Nephron progenitor cell (in vitro differentiated cells): ENCODE results near the gene CLDN12.

ENCODE experiments used
- DNase-seq: peaks from one replicate; pipeline ENCODE4 v3.0.0; 2021
- H3K27ac Mint-ChIP-seq: 2 replicates; pipeline ENCODE4 v1.8.0; 2021; ENCODE audit warnings: mild to moderate bottlenecking, moderate library complexity, mixed read lengths
- H3K27me3 Mint-ChIP-seq: 2 replicates; pipeline ENCODE4 v1.8.0; 2021; ENCODE audit warnings: mild to moderate bottlenecking, low read depth, mixed read lengths; ENCODE audit not compliant: poor library complexity
- H3K36me3 Mint-ChIP-seq: 2 replicates; pipeline ENCODE4 v1.8.0; 2021; ENCODE audit warnings: low read depth, mixed read lengths
- H3K4me1 Mint-ChIP-seq: 2 replicates; pipeline ENCODE4 v1.8.0; 2021; ENCODE audit warnings: mixed read lengths
- H3K4me3 Mint-ChIP-seq: 2 replicates; pipeline ENCODE4 v1.8.0; 2021; ENCODE audit warnings: mild to moderate bottlenecking, moderate library complexity, mixed read lengths
- H3K9me3 Mint-ChIP-seq: 2 replicates; pipeline ENCODE4 v1.8.0; 2021; ENCODE audit warnings: mild to moderate bottlenecking, moderate library complexity, mixed read lengths
- CTCF ChIP-seq: fragments of 200-600 bp; sonication (generic); IDR thresholded peaks from 2 replicates; pipeline ENCODE4 v1.5.0; 2021; ENCODE audit warnings: antibody characterized with exemption

CLDN12 gene

DNA sequence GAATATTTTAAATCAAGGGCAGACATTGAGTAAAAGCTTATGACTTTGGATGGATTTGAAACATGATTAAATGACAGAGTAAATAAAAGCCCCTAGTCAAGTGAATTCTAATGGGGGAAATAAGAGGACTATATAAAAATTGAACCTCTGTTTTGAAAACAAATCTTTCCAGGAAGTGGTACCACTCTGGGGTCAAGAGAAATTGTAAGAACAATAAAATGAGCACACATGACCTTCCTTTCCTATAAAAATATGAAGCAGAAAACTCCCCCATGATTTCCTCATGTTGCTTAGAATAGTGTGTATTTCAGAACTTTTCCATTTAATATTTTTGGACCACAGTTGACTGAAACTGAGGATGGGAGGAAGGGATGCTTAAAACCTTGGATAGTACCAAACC is 12.3 kb upstream of the CLDN12 start:
- TF ChIP-seq CTCF, result no peak
- H3K9me3 Mint-ChIP-seq, result peaks cover 8% of the 10 kb centered on the region
- H3K4me1 Mint-ChIP-seq, result no peaks in the 10 kb centered on the region
- no peak overlapping the region for H3K4me3 Mint-ChIP-seq
- H3K27ac Mint-ChIP-seq, result no peak overlapping the region
- no peak for DNase-seq
- no peaks in the 10 kb centered on the region for H3K27me3 Mint-ChIP-seq
- peaks cover 20% of the 10 kb centered on the region for H3K36me3 Mint-ChIP-seq

GRCh38 chr7:90391488-90391887 is 11.8 kb upstream of the CLDN12 start:
- DNase-seq, result no peak
- no peaks in the 10 kb centered on the region for H3K27me3 Mint-ChIP-seq
- peaks cover 14% of the 10 kb centered on the region for H3K36me3 Mint-ChIP-seq
- peaks cover 8% of the 10 kb centered on the region for H3K9me3 Mint-ChIP-seq
- H3K27ac Mint-ChIP-seq, result no peak overlapping the region
- no peaks in the 10 kb centered on the region for H3K4me1 Mint-ChIP-seq
- no peak for TF ChIP-seq CTCF
- no peak overlapping the region for H3K4me3 Mint-ChIP-seq

DNA sequence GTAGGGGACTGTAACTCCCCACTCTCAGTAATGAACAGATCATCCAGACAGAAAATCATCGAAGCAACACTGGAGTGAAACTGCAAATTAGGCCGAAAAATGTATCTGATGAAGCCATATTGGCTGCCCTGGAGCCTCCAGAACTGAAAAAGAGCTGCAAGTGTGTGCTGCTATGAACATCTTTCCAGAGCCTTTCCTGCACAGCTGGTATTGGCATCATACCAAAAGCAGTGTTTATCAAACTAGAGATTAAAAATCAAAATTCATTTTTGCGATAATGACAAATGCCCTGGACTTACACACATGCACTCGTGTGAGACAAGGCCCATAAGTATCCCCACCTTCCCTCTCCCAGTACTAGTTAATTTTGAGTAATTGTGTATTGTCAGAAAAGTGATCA is 6.8 kb upstream of the CLDN12 start:
- Mint-ChIP-seq H3K9me3 (peaks cover 15% of the 10 kb centered on the region), H3K36me3 (peaks cover 6% of the 10 kb centered on the region), H3K27me3 (peaks cover 28% of the 10 kb centered on the region), H3K27ac (no peak overlapping the region), H3K4me3 (no peak overlapping the region), H3K4me1 (no peaks in the 10 kb centered on the region)
- no peak for TF ChIP-seq CTCF
- DNase-seq, result no peak

- peaks cover 5% of the 10 kb centered on the region for H3K36me3 Mint-ChIP-seq
- no peak for TF ChIP-seq CTCF
- no peak overlapping the region for H3K4me3 Mint-ChIP-seq
- no peak for DNase-seq
- H3K4me1 Mint-ChIP-seq, result peaks cover 18% of the 10 kb centered on the region
- H3K27me3 Mint-ChIP-seq, result peaks cover 34% of the 10 kb centered on the region
- H3K27ac Mint-ChIP-seq, result no peak overlapping the region
- peaks cover 7% of the 10 kb centered on the region for H3K9me3 Mint-ChIP-seq
Measured at GRCh38 chr7:90401989-90402388, 1.3 kb upstream of the CLDN12 start.

- Mint-ChIP-seq H3K27ac (no peak overlapping the region), H3K9me3 (peaks cover 7% of the 10 kb centered on the region), H3K4me3 (peak overlapping the region; percentile 95), H3K36me3 (peaks cover 13% of the 10 kb centered on the region), H3K27me3 (peaks cover 34% of the 10 kb centered on the region), H3K4me1 (peaks cover 18% of the 10 kb centered on the region)
- no peak for DNase-seq
- TF ChIP-seq CTCF, result no peak
Measured at GRCh38 chr7:90402785-90403173, 482 bp upstream of the CLDN12 start.

DNA sequence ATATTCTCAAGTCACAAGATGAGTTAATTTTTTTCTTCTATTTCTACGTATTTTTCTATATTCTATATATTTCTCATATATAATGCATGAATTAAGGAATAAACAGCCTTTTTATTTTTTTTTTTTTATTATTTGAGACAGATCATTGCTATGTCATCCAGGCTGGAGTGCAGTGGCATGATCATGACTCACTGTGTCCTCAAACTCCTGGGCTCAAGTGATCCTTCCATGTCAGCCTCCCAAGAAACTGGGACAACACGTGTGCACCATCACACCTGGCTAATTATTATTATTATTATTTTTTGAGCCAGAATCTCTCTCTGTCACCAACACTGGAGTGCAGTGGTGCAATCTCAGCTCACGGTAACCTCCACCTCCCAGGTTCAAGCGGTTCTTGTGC is 1.5 kb downstream of the CLDN12 start:
- peak overlapping the region; percentile 95 for H3K4me3 Mint-ChIP-seq
- no peak overlapping the region for H3K27ac Mint-ChIP-seq
- TF ChIP-seq CTCF, result no peak
- peaks cover 21% of the 10 kb centered on the region for H3K27me3 Mint-ChIP-seq
- H3K36me3 Mint-ChIP-seq, result peaks cover 20% of the 10 kb centered on the region
- H3K9me3 Mint-ChIP-seq, result no peaks in the 10 kb centered on the region
- DNase-seq, result no peak
- H3K4me1 Mint-ChIP-seq, result peaks cover 18% of the 10 kb centered on the region
